DMS53 treated with DMSO at 0.1 percent for 48 hours (cell line): ENCODE results near the gene BRWD1.
"Not testable (repeated sequence)": the region's sequence is repeated elsewhere in the genome, so short reads cannot be mapped to it uniquely, and the experiment has no call there.

Experiments used
- DNase-seq: peaks from one replicate; lab custom pipeline; 2025; ENCODE audit not compliant: unreplicated experiment; lab: John Stamatoyannopoulos, UW

Gene BRWD1

GRCh38 chr21:39288987-39289386 lies 24.4 kb downstream of the BRWD1 start:
- no peak for DNase-seq

- DNase-seq, result no peak
Observed at GRCh38 chr21:39282911-39283310, 30.5 kb downstream of the BRWD1 start.

- DNase-seq, result no peak
Observed at GRCh38 chr21:39281853-39282252, 31.6 kb downstream of the BRWD1 start.

- no peak for DNase-seq
Observed at GRCh38 chr21:39281207-39281606, 32.2 kb downstream of the BRWD1 start.

- DNase-seq, result no peak
Observed at GRCh38 chr21:39269620-39270019, 43.8 kb downstream of the BRWD1 start.

GRCh38 chr21:39265603-39266002 lies 47.8 kb downstream of the BRWD1 start:
- no peak for DNase-seq

- no peak for DNase-seq
Observed at GRCh38 chr21:39263372-39263771, 50.1 kb downstream of the BRWD1 start.

- no peak for DNase-seq
Observed at GRCh38 chr21:39258207-39258606, 55.2 kb downstream of the BRWD1 start.

- DNase-seq, result no peak
Observed at GRCh38 chr21:39251326-39251725, 62.1 kb downstream of the BRWD1 start.

GRCh38 chr21:39238275-39238674 lies 75.2 kb downstream of the BRWD1 start:
- no peak for DNase-seq

- no peak for DNase-seq
Observed at GRCh38 chr21:39232861-39233291, 80.6 kb downstream of the BRWD1 start.

GRCh38 chr21:39224930-39225329 lies 88.5 kb downstream of the BRWD1 start:
- DNase-seq, result no peak

GRCh38 chr21:39221997-39222486 lies 91.4 kb downstream of the BRWD1 start:
- DNase-seq, result no peak

GRCh38 chr21:39221282-39221996 lies 92.0 kb downstream of the BRWD1 start:
- no peak for DNase-seq

- not testable (repeated sequence) for DNase-seq
Observed at GRCh38 chr21:39220875-39221274, 92.6 kb downstream of the BRWD1 start.

- no peak for DNase-seq
Observed at GRCh38 chr21:39220150-39220549, 93.3 kb downstream of the BRWD1 start.

- DNase-seq, result no peak
Observed at GRCh38 chr21:39218082-39218409, 95.4 kb downstream of the BRWD1 start.

GRCh38 chr21:39217356-39218081 lies 95.9 kb downstream of the BRWD1 start:
- no peak for DNase-seq

GRCh38 chr21:39216290-39216689 lies 97.1 kb downstream of the BRWD1 start:
- no peak for DNase-seq

- DNase-seq, result no peak
Observed at GRCh38 chr21:39215078-39215477, 98.4 kb downstream of the BRWD1 start.

- no peak for DNase-seq
Observed at GRCh38 chr21:39209334-39209688, 104.1 kb downstream of the BRWD1 start.

GRCh38 chr21:39208624-39209333 lies 104.7 kb downstream of the BRWD1 start:
- no peak for DNase-seq
